ENCODE results near the gene OBP2B.
"Not testable (repeated sequence)": the region's sequence is repeated elsewhere in the genome, so short reads cannot be mapped to it uniquely, and the experiment has no call there.

OBP2B gene

GRCh38 chr9:133254471-133254870, 45.4 kb upstream of the OBP2B start:
- peaks cover 6% of the 10 kb centered on the region for H3K27me3 ChIP-seq
- H3K36me3 ChIP-seq, result no peaks in the 10 kb centered on the region
- H3K4me3 ChIP-seq (ENCODE audit: low read depth, low read length), result no peak overlapping the region
- DNase-seq, result no peak
- no peak for TF ChIP-seq CTCF (IDR thresholded peaks at IDR 0.05; ENCODE audit: low read depth, low read length)
- H3K9me3 ChIP-seq, result no peaks in the 10 kb centered on the region
- H3K4me1 ChIP-seq, result no peaks in the 10 kb centered on the region

GRCh38 chr9:133253268-133253667, 44.2 kb upstream of the OBP2B start:
- no peaks in the 10 kb centered on the region for H3K36me3 ChIP-seq
- no peak overlapping the region for H3K4me3 ChIP-seq (ENCODE audit: low read depth, low read length)
- H3K4me1 ChIP-seq, result no peaks in the 10 kb centered on the region
- TF ChIP-seq CTCF (IDR thresholded peaks at IDR 0.05; ENCODE audit: low read depth, low read length), result no peak
- DNase-seq, result no peak
- no peaks in the 10 kb centered on the region for H3K9me3 ChIP-seq
- H3K27me3 ChIP-seq, result peaks cover 7% of the 10 kb centered on the region

- Histone ChIP-seq H3K9me3 (no peaks in the 10 kb centered on the region), H3K4me1 (no peaks in the 10 kb centered on the region), H3K36me3 (no peaks in the 10 kb centered on the region), H3K27me3 (peaks cover 7% of the 10 kb centered on the region), H3K4me3 (ENCODE audit: low read depth, low read length) (no peak overlapping the region)
- TF ChIP-seq CTCF (IDR thresholded peaks at IDR 0.05; ENCODE audit: low read depth, low read length), result no peak
- DNase-seq, result no peak
Observed at GRCh38 chr9:133252301-133253020, 43.4 kb upstream of the OBP2B start.

- Histone ChIP-seq H3K4me1 (no peaks in the 10 kb centered on the region), H3K9me3 (no peaks in the 10 kb centered on the region), H3K36me3 (no peaks in the 10 kb centered on the region), H3K27me3 (peaks cover 7% of the 10 kb centered on the region), H3K4me3 (ENCODE audit: low read depth, low read length) (no peak overlapping the region)
- DNase-seq, result no peak
- no peak for TF ChIP-seq CTCF (IDR thresholded peaks at IDR 0.05; ENCODE audit: low read depth, low read length)
Observed at GRCh38 chr9:133251773-133252172, 42.7 kb upstream of the OBP2B start.

- H3K4me1 ChIP-seq; H3K4me3 ChIP-seq (ENCODE audit: low read depth, low read length); H3K9me3 ChIP-seq; H3K36me3 ChIP-seq; DNase-seq; H3K27me3 ChIP-seq: not testable (repeated sequence)
Observed at GRCh38 chr9:133251221-133251620, 42.2 kb upstream of the OBP2B start.

GRCh38 chr9:133250741-133251170, 41.7 kb upstream of the OBP2B start:
- no peak overlapping the region for H3K4me3 ChIP-seq (ENCODE audit: low read depth, low read length)
- H3K27me3 ChIP-seq, result peaks cover 7% of the 10 kb centered on the region
- H3K36me3 ChIP-seq, result no peaks in the 10 kb centered on the region
- no peaks in the 10 kb centered on the region for H3K4me1 ChIP-seq
- no peaks in the 10 kb centered on the region for H3K9me3 ChIP-seq
- no peak for DNase-seq
- TF ChIP-seq CTCF (IDR thresholded peaks at IDR 0.05; ENCODE audit: low read depth, low read length), result no peak

Data from BE2C (cell line).